DND-41 (cell line): ENCODE results near the gene TRIP4.

Source experiments
- EZH2 ChIP-seq: IDR thresholded peaks from 3 replicates; pipeline ENCODE4 v1.6.1; 2012; ENCODE audit warnings: borderline replicate concordance, low read depth, mild to moderate bottlenecking, moderate library complexity, low read length, inconsistent platforms; ENCODE audit not compliant: severe bottlenecking
- TF ChIP-seq, protein P1 (sequence below): IDR thresholded peaks from 2 replicates; pipeline ENCODE4 v1.5.1; 2012; ENCODE audit warnings: borderline replicate concordance, low read length, moderate library complexity, mild to moderate bottlenecking; ENCODE audit not compliant: poor library complexity, severe bottlenecking; ENCODE audit errors: extremely low read depth

GRCh38 chr15:64452988-64453688 lies 65.5 kb downstream of the TRIP4 start:
- TF ChIP-seq, protein P1, sequence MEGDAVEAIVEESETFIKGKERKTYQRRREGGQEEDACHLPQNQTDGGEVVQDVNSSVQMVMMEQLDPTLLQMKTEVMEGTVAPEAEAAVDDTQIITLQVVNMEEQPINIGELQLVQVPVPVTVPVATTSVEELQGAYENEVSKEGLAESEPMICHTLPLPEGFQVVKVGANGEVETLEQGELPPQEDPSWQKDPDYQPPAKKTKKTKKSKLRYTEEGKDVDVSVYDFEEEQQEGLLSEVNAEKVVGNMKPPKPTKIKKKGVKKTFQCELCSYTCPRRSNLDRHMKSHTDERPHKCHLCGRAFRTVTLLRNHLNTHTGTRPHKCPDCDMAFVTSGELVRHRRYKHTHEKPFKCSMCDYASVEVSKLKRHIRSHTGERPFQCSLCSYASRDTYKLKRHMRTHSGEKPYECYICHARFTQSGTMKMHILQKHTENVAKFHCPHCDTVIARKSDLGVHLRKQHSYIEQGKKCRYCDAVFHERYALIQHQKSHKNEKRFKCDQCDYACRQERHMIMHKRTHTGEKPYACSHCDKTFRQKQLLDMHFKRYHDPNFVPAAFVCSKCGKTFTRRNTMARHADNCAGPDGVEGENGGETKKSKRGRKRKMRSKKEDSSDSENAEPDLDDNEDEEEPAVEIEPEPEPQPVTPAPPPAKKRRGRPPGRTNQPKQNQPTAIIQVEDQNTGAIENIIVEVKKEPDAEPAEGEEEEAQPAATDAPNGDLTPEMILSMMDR, result no peak
- TF ChIP-seq EZH2, result no peak
